GM12873 (cell line): Measurements from ENCODE around the gene RHBDL2.

ENCODE experiments used
- CTCF ChIP-seq: IDR thresholded peaks from 2 replicates; pipeline ENCODE4 v1.5.1; 2012; ENCODE audit warnings: low read depth, mild to moderate bottlenecking, moderate library complexity, low read length, control low read depth; ENCODE audit not compliant: insufficient read depth; ENCODE audit errors: missing control alignments

RHBDL2 gene

GRCh38 chr1:38905985-38906384, 35.6 kb downstream of the RHBDL2 start:
- TF ChIP-seq CTCF = no peak

- no peak for TF ChIP-seq CTCF
Measured at GRCh38 chr1:38899560-38899959, 42.1 kb downstream of the RHBDL2 start.

- no peak for TF ChIP-seq CTCF
Measured at GRCh38 chr1:38898653-38899230, 42.9 kb downstream of the RHBDL2 start.

GRCh38 chr1:38896169-38896568, 45.5 kb downstream of the RHBDL2 start:
- TF ChIP-seq CTCF = no peak

GRCh38 chr1:38892976-38893375, 48.7 kb downstream of the RHBDL2 start:
- no peak for TF ChIP-seq CTCF

- TF ChIP-seq CTCF = peak; percentile 34
Measured at GRCh38 chr1:38891753-38892152, 49.9 kb downstream of the RHBDL2 start.

- TF ChIP-seq CTCF = no peak
Measured at GRCh38 chr1:38889589-38889988, 52.0 kb downstream of the RHBDL2 start.
